ENCODE results near the gene BHLHA15. TPM values are rescaled to one million over a fixed set of nuclear protein-coding genes. Genes with fewer than 3 reads are reported as not detected.

BHLHA15 gene
- total and polyA plus RNA-seq, 2 experiments from 2014 or later = 0.39 to 2.3 TPM

GRCh38 chr7:98178321-98178720, 32.9 kb upstream of the BHLHA15 start:
- H3K4me3 ChIP-seq = no peak overlapping the region
- H3K4me2 ChIP-seq = no peak overlapping the region

GRCh38 chr7:98178762-98179490, 32.3 kb upstream of the BHLHA15 start:
- H3K27ac ChIP-seq = no peak overlapping the region
- DNase-seq (ENCODE audit: low spot score) = no peak
- no peak overlapping the region for H3K4me3 ChIP-seq
- no peaks in the 10 kb centered on the region for H3K36me3 ChIP-seq (replicated peaks; ENCODE audit: insufficient read depth, low read depth)
- 90% methylated on average over 10 of the region's 10 CpGs for WGBS (ENCODE audit: low lambda C conversion rate, missing lambda C conversion rate)
- no peak overlapping the region for H2AFZ ChIP-seq
- H3K4me1 ChIP-seq (ENCODE audit: insufficient read depth) = peaks cover 11% of the 10 kb centered on the region
- H3K27me3 ChIP-seq = no peaks in the 10 kb centered on the region
- no peak overlapping the region for H3K4me2 ChIP-seq
- no peaks in the 10 kb centered on the region for H3K9me2 ChIP-seq (replicated peaks; ENCODE audit: insufficient read depth)
- H4K20me1 ChIP-seq (ENCODE audit: insufficient read depth, poor library complexity, severe bottlenecking) = no peaks in the 10 kb centered on the region
- no peaks in the 10 kb centered on the region for H3K79me2 ChIP-seq
- TF ChIP-seq EZH2phosphoT487 (IDR thresholded peaks at IDR 0.05; ENCODE audit: low read depth, severe bottlenecking, unreplicated experiment) (no peak), EZH2 (IDR thresholded peaks at IDR 0.05; ENCODE audit: borderline replicate concordance) (no peak), CTCF (IDR thresholded peaks at IDR 0.05; ENCODE audit: poor library complexity) (no peak)
- no peaks in the 10 kb centered on the region for H3K9me3 ChIP-seq (ENCODE audit: low read depth)

More at GRCh38 chr7:98178321-98178720, 32.9 kb upstream of the BHLHA15 start:
- Histone ChIP-seq H3K9me2 (replicated peaks; ENCODE audit: insufficient read depth) (no peaks in the 10 kb centered on the region), H3K36me3 (replicated peaks; ENCODE audit: insufficient read depth, low read depth) (no peaks in the 10 kb centered on the region), H3K79me2 (no peaks in the 10 kb centered on the region), H2AFZ (no peak overlapping the region), H3K27ac (no peak overlapping the region), H3K4me1 (ENCODE audit: insufficient read depth) (peaks cover 11% of the 10 kb centered on the region), H4K20me1 (ENCODE audit: insufficient read depth, poor library complexity, severe bottlenecking) (no peaks in the 10 kb centered on the region), H3K9me3 (ENCODE audit: low read depth) (no peaks in the 10 kb centered on the region), H3K27me3 (no peaks in the 10 kb centered on the region)
- DNase-seq (ENCODE audit: low spot score) = no peak
- WGBS (ENCODE audit: low lambda C conversion rate, missing lambda C conversion rate) = 86% methylated on average over 16 of the region's 16 CpGs
- no peak for TF ChIP-seq EZH2 (IDR thresholded peaks at IDR 0.05; ENCODE audit: borderline replicate concordance)
- no peak for TF ChIP-seq EZH2phosphoT487 (IDR thresholded peaks at IDR 0.05; ENCODE audit: low read depth, severe bottlenecking, unreplicated experiment)
- no peak for TF ChIP-seq CTCF (IDR thresholded peaks at IDR 0.05; ENCODE audit: poor library complexity)

- H2AFZ ChIP-seq = no peak overlapping the region
- WGBS (ENCODE audit: low lambda C conversion rate, missing lambda C conversion rate) = 96% methylated on average over 8 of the region's 8 CpGs
- H3K9me3 ChIP-seq (ENCODE audit: low read depth) = no peaks in the 10 kb centered on the region
- H3K4me2 ChIP-seq = no peak overlapping the region
- TF ChIP-seq EZH2phosphoT487 (IDR thresholded peaks at IDR 0.05; ENCODE audit: low read depth, severe bottlenecking, unreplicated experiment) (no peak), EZH2 (IDR thresholded peaks at IDR 0.05; ENCODE audit: borderline replicate concordance) (no peak), CTCF (IDR thresholded peaks at IDR 0.05; ENCODE audit: poor library complexity) (no peak)
- H3K79me2 ChIP-seq = no peaks in the 10 kb centered on the region
- H3K4me1 ChIP-seq (ENCODE audit: insufficient read depth) = peaks cover 6% of the 10 kb centered on the region
- H3K9me2 ChIP-seq (replicated peaks; ENCODE audit: insufficient read depth) = no peaks in the 10 kb centered on the region
- H3K36me3 ChIP-seq (replicated peaks; ENCODE audit: insufficient read depth, low read depth) = no peaks in the 10 kb centered on the region
- no peak for DNase-seq (ENCODE audit: low spot score)
- no peaks in the 10 kb centered on the region for H3K27me3 ChIP-seq
- H3K4me3 ChIP-seq = no peak overlapping the region
- no peaks in the 10 kb centered on the region for H4K20me1 ChIP-seq (ENCODE audit: insufficient read depth, poor library complexity, severe bottlenecking)
- H3K27ac ChIP-seq = no peak overlapping the region
Observed at GRCh38 chr7:98180751-98181150, 30.5 kb upstream of the BHLHA15 start.

All from hepatocyte (in vitro differentiated cells).